GF-D8 (cell line): ENCODE results near the gene TOR4A.

Experiments used
- DNase-seq: peaks from one replicate; lab custom pipeline; 2025; lab: John Stamatoyannopoulos, UW

The TOR4A gene

GRCh38 chr9:137277329-137278041 lies at the start of gene TOR4A:
Gene TOR4A, plus strand, starts transcription at chr9:137277726. Its CDS starts 964 bp downstream, at chr9:137278690.
- peak; percentile 79 for DNase-seq

GRCh38 chr9:137227853-137228505 lies 49.5 kb upstream of the TOR4A start:
- no peak for DNase-seq

- no peak for DNase-seq
These were observed 49.0 kb upstream of the TOR4A start for GRCh38 chr9:137228506-137228967.

GRCh38 chr9:137228968-137229896 lies 48.3 kb upstream of the TOR4A start:
- DNase-seq, result no peak

- DNase-seq, result no peak
These were observed 47.4 kb upstream of the TOR4A start for GRCh38 chr9:137229903-137230704.

GRCh38 chr9:137230705-137231371 lies 46.7 kb upstream of the TOR4A start, which contains the start of gene SLC34A3:
Gene SLC34A3, plus strand, starts transcription at chr9:137230901. Its CDS starts 802 bp downstream, at chr9:137231703.
- no peak for DNase-seq

GRCh38 chr9:137231372-137232039 lies 46.0 kb upstream of the TOR4A start:
- no peak for DNase-seq

GRCh38 chr9:137232101-137232500 lies 45.4 kb upstream of the TOR4A start:
- DNase-seq, result no peak

- DNase-seq, result no peak
These were observed 45.0 kb upstream of the TOR4A start for GRCh38 chr9:137232510-137232909.

- no peak for DNase-seq
These were observed 44.2 kb upstream of the TOR4A start for GRCh38 chr9:137233143-137233980.

- DNase-seq, result no peak
These were observed 43.4 kb upstream of the TOR4A start for GRCh38 chr9:137234055-137234697.

GRCh38 chr9:137234758-137235423 lies 42.6 kb upstream of the TOR4A start:
- DNase-seq, result no peak

GRCh38 chr9:137235424-137236237 lies 41.9 kb upstream of the TOR4A start:
- DNase-seq, result no peak

GRCh38 chr9:137236238-137236935 lies 41.1 kb upstream of the TOR4A start:
- DNase-seq, result peak; percentile 35

- DNase-seq, result peak; percentile 67
These were observed 40.5 kb upstream of the TOR4A start for GRCh38 chr9:137236936-137237421.
